ENCODE data around the gene LEMD3.

GRCh38 chr12:65287426-65287825 lies 118.0 kb downstream of the LEMD3 start:
- TF ChIP-seq CTCF (IDR thresholded peaks at IDR 0.05): no peak
- TF ChIP-seq HES2 (IDR thresholded peaks at IDR 0.05): no peak
- no peak for TF ChIP-seq RCOR1 (IDR thresholded peaks at IDR 0.05; ENCODE audit: low read depth, low read length)
- TF ChIP-seq POLR2A (IDR thresholded peaks at IDR 0.05; ENCODE audit: low read length): no peak
- TF ChIP-seq MAX (IDR thresholded peaks at IDR 0.05): no peak
- TF ChIP-seq ZC3H11A (IDR thresholded peaks at IDR 0.05): no peak
- no peak for TF ChIP-seq KDM1A (IDR thresholded peaks at IDR 0.05; ENCODE audit: low read depth)
- no peak for TF ChIP-seq EP300 (IDR thresholded peaks at IDR 0.05)
- no peak for TF ChIP-seq CEBPB (IDR thresholded peaks at IDR 0.05)

All from A549 (cell line).